HG02943 (cell line): ENCODE data around the gene E2F4.
A peak's percentile ranks its signal among the peaks of the same experiment; 100 is the strongest.

Experiments
- ATAC-seq: cut with Tn5 transposase; IDR thresholded peaks from one replicate; pipeline ENCODE4 v1.9.1; 2021; ENCODE audit warnings: mild to moderate bottlenecking, low read depth, moderate library complexity; ENCODE audit not compliant: unreplicated experiment

The E2F4 gene

GRCh38 chr16:67230809-67231660 is 39.1 kb downstream of the E2F4 start:
- no peak for ATAC-seq

GRCh38 chr16:67233596-67233995 is 41.6 kb downstream of the E2F4 start:
- no peak for ATAC-seq

- ATAC-seq, result no peak
These were observed 42.2 kb downstream of the E2F4 start for GRCh38 chr16:67234180-67234597.

- no peak for ATAC-seq
These were observed 44.0 kb downstream of the E2F4 start for GRCh38 chr16:67235816-67236562.

- no peak for ATAC-seq
These were observed 44.8 kb downstream of the E2F4 start for GRCh38 chr16:67236563-67237395.

GRCh38 chr16:67237396-67238277 is 45.7 kb downstream of the E2F4 start:
- ATAC-seq, result no peak

- ATAC-seq, result no peak
These were observed 46.3 kb downstream of the E2F4 start for GRCh38 chr16:67238278-67238575.

GRCh38 chr16:67238806-67239470 is 47.0 kb downstream of the E2F4 start:
- no peak for ATAC-seq

GRCh38 chr16:67240506-67240905 is 48.6 kb downstream of the E2F4 start:
- ATAC-seq, result no peak

GRCh38 chr16:67241008-67241900 is 49.3 kb downstream of the E2F4 start:
- no peak for ATAC-seq

GRCh38 chr16:67242138-67242730 is 50.3 kb downstream of the E2F4 start:
- no peak for ATAC-seq

- ATAC-seq, result no peak
These were observed 51.5 kb downstream of the E2F4 start for GRCh38 chr16:67243481-67243880.

- peak; percentile 42 for ATAC-seq
These were observed 52.6 kb downstream of the E2F4 start for GRCh38 chr16:67244387-67245185.

GRCh38 chr16:67245186-67245585 is 53.2 kb downstream of the E2F4 start:
- no peak for ATAC-seq

- no peak for ATAC-seq
These were observed 53.7 kb downstream of the E2F4 start for GRCh38 chr16:67245674-67246080.

GRCh38 chr16:67246081-67246755 is 54.3 kb downstream of the E2F4 start:
- peak; percentile 27 for ATAC-seq

- peak; percentile 10 for ATAC-seq
These were observed 54.8 kb downstream of the E2F4 start for GRCh38 chr16:67246756-67247191.
